A172 (cell line): Measurements from ENCODE around the gene PERM1. TPM values are rescaled to one million over a fixed set of nuclear protein-coding genes. Genes with fewer than 3 reads are reported as not detected.
"Not testable (repeated sequence)": the region's sequence is repeated elsewhere in the genome, so short reads cannot be mapped to it uniquely, and the experiment has no call there.

ENCODE experiments used
- DNase-seq: peaks from one replicate; pipeline ENCODE4 v3.0.0-alpha.2; 2015; ENCODE audit warnings: low spot score
- total RNA-seq: library from RNA; depleted of rRNA; stranded (reverse); fragments of >200 nt; shearing (Covaris generic); gene quantifications from 2 replicates; pipeline ENCODE4 v1.2.3, GENCODE V29; 2014

Gene PERM1
- total RNA-seq, 1 experiment from 2014 or later = not detected

- DNase-seq = no peak
Observed at GRCh38 chr1:997993-998744, 16.3 kb upstream of the PERM1 start.

GRCh38 chr1:997713-997992, 15.8 kb upstream of the PERM1 start:
- DNase-seq = no peak

GRCh38 chr1:996851-997712, 15.2 kb upstream of the PERM1 start:
- DNase-seq = no peak

GRCh38 chr1:995665-996633, 14.1 kb upstream of the PERM1 start:
- DNase-seq = no peak

- not testable (repeated sequence) for DNase-seq
Observed at GRCh38 chr1:994546-994945, 12.7 kb upstream of the PERM1 start.

- DNase-seq = no peak
Observed at GRCh38 chr1:993379-993995, 11.6 kb upstream of the PERM1 start.

GRCh38 chr1:992362-992761, 10.5 kb upstream of the PERM1 start:
- DNase-seq = no peak

- DNase-seq = no peak
Observed at GRCh38 chr1:991895-992294, 10.0 kb upstream of the PERM1 start.

GRCh38 chr1:991275-991674, 9.4 kb upstream of the PERM1 start:
- not testable (repeated sequence) for DNase-seq

- not testable (repeated sequence) for DNase-seq
Observed at GRCh38 chr1:988061-988460, 6.2 kb upstream of the PERM1 start.

- no peak for DNase-seq
Observed at GRCh38 chr1:985126-985525, 3.2 kb upstream of the PERM1 start.

- DNase-seq = no peak
Observed at GRCh38 chr1:984476-984814, 2.6 kb upstream of the PERM1 start.

GRCh38 chr1:983798-984475, 2.0 kb upstream of the PERM1 start:
- no peak for DNase-seq

GRCh38 chr1:982765-983436, 1.0 kb upstream of the PERM1 start:
- DNase-seq = no peak

- DNase-seq = no peak
Observed at GRCh38 chr1:981491-981954, 370 bp downstream of the PERM1 start.

- DNase-seq = no peak
Observed at GRCh38 chr1:980602-981395, 1.1 kb downstream of the PERM1 start.

- DNase-seq = no peak
Observed at GRCh38 chr1:980137-980571, 1.7 kb downstream of the PERM1 start.

- no peak for DNase-seq
Observed at GRCh38 chr1:979744-980072, 2.2 kb downstream of the PERM1 start.

GRCh38 chr1:978835-979743, 2.8 kb downstream of the PERM1 start:
- DNase-seq = no peak
